GM12891 (cell line): ENCODE data around the gene ATP2B2.

Experiments
- POLR2A ChIP-seq: IDR thresholded peaks from 2 replicates; pipeline ENCODE4 v1.6.1; 2011; ENCODE audit warnings: low read depth, low read length, control low read depth
- POLR2AphosphoS5 ChIP-seq: IDR thresholded peaks from 2 replicates; pipeline ENCODE4 v1.6.1; 2011; ENCODE audit warnings: low read depth, low read length, control low read depth
- POU2F2 ChIP-seq: IDR thresholded peaks from 2 replicates; pipeline ENCODE4 v1.6.1; 2011; ENCODE audit warnings: low read depth, mild to moderate bottlenecking, control low read depth, low read length, moderate library complexity
- SPI1 ChIP-seq: IDR thresholded peaks from 2 replicates; pipeline ENCODE4 v1.6.1; 2011; ENCODE audit warnings: low read depth, low read length, control low read depth
- TAF1 ChIP-seq: IDR thresholded peaks from 2 replicates; pipeline ENCODE4 v1.6.1; 2011; ENCODE audit warnings: low read depth, low read length, control low read depth

GRCh38 chr3:10380906-10381305, 124.5 kb downstream of the ATP2B2 start:
- no peak for TF ChIP-seq POLR2A
- TF ChIP-seq TAF1: no peak
- no peak for TF ChIP-seq SPI1
- TF ChIP-seq POLR2AphosphoS5: no peak
- TF ChIP-seq POU2F2: no peak
